Breast epithelium (tissue), 3 donors: ENCODE results near the gene ERF.

ENCODE experiments used
- POLR2A ChIP-seq: fragments of 450-650 bp; IDR thresholded peaks from one replicate; pipeline ENCODE4 v1.6.1; 2016; ENCODE audit warnings: antibody characterized with exemption, mild to moderate bottlenecking, moderate library complexity
- TF ChIP-seq, protein P1 (sequence below), 3 donors: fragments of 450-650 bp; IDR thresholded peaks; one replicate each; pipeline ENCODE4 v1.5.1; 2016 to 2017; ENCODE audit warnings: antibody characterized with exemption in 3 of 3, mild to moderate bottlenecking in 3 of 3, moderate library complexity in 3 of 3

DNA sequence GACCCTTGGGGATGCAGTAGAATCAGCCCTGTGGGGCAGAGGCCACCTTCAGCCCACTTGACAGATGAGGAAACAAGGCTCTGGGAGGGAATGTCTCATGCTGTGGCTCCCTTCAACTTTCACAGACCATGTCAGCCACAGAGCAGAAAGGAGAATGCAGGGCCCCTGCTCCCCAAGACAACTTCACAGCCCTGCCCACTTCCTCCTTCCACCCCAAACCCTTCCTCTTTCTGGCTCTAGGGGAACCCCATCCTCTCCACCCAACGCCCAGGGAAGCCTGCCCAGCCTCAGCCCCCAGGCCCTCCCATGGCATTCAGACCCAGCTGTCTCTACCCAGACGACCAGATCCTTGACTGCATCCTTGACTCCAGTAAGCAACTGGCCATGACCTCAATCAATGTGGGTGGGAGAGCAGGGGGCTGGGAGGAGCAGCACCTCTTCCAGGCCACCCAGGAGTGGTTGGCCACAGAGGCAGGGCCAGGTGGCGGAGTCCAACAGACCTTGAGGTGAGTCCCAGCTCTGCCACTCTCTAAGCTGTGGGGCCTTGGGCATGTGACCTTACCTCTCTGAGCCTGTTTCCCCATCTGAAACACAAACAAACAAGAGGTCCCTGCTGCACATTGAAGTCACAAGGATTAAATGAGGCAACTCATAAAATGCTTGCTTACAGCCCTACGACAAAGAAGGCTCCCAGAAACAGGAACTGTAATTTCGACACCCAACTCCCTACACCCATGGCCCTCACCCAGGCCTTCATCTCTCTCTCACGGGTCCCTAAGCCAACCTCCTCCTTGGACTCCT lies 53.2 kb downstream of the ERF start:
- TF ChIP-seq POLR2A = no peak
- TF ChIP-seq, protein P1, sequence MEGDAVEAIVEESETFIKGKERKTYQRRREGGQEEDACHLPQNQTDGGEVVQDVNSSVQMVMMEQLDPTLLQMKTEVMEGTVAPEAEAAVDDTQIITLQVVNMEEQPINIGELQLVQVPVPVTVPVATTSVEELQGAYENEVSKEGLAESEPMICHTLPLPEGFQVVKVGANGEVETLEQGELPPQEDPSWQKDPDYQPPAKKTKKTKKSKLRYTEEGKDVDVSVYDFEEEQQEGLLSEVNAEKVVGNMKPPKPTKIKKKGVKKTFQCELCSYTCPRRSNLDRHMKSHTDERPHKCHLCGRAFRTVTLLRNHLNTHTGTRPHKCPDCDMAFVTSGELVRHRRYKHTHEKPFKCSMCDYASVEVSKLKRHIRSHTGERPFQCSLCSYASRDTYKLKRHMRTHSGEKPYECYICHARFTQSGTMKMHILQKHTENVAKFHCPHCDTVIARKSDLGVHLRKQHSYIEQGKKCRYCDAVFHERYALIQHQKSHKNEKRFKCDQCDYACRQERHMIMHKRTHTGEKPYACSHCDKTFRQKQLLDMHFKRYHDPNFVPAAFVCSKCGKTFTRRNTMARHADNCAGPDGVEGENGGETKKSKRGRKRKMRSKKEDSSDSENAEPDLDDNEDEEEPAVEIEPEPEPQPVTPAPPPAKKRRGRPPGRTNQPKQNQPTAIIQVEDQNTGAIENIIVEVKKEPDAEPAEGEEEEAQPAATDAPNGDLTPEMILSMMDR (IDR thresholded peaks at IDR 0.05) = no peak
